HL-60/S4 treated with phorbol 12-myristate 13-acetate at 8.2 ng/mL for 4 days and 3 days (cell line): ENCODE measurements around the gene FRMD4A.

ENCODE experiments used
- in situ Hi-C: fragments of 300-500 bp; cut with MboI; formaldehyde crosslinking; loops from 2 replicates; pipeline ENCODE4 v1.15.0; 2022; ENCODE audit warnings: low sequenced_read_pairs

Gene FRMD4A

DNA sequence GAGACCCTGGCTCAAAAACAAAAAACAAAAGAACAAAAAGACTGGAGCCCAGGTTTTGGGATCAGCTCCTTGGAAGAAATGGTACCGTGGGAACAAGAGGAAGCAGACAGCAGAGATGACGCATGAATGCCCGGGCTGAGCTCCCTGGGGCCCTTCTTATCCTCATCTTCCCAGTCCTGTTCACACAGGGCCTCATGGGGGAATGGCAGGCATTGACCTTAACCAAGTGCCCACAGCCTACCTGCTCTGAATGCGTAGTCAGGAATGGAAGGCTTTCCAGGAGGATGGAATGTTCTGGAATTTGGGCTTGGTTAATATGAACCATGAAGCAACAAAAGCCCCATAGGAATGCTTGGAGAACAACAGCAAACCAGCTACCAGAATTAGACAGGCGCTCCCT, 589.3 kb downstream of the FRMD4A start:
- in situ Hi-C loops = no loop called here

- in situ Hi-C loops = no loop called here
These were observed 590.3 kb downstream of the FRMD4A start for GRCh38 chr10:13740461-13740860.

DNA sequence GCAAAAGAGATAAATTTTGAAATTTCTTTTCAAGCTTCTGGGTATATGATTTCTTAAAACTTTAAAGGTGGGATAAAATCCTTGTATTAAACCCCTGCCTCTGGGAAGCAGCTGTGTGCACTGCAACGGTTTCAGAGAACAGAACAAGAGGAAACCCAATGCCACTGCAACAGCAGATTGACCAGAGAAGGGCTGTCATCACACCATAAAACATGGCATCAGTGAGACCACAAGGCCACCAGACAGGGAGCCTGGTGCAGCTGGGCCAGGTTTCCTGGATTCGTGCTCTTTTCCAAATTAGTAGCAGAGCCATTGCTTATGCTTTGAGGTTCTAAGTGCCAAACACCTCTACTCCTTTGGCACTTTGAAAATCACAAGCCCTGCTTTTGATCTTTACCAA, 591.5 kb downstream of the FRMD4A start:
- in situ Hi-C loops = no loop called here

DNA sequence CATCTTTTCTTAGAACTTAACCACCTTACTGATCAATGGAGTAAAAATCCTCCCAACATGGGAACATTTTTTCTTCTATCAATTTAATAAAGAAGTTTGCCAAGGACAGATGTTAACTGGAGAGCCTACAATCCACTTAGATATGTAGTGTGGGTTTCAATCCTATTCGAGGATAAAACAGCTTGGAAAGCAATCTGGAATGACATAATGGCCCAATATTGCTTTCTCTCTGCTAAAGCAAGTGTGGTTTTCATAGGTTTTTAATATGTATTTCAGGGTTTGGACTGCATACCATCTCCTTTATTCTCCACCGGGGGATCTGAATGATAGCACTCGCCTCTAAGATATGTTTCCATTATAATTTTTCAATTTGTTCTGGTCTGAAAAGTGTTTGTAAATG, 594.2 kb downstream of the FRMD4A start:
- in situ Hi-C loops = no loop called here

GRCh38 chr10:13734151-13734550, 596.6 kb downstream of the FRMD4A start:
- in situ Hi-C loops = no loop called here

DNA sequence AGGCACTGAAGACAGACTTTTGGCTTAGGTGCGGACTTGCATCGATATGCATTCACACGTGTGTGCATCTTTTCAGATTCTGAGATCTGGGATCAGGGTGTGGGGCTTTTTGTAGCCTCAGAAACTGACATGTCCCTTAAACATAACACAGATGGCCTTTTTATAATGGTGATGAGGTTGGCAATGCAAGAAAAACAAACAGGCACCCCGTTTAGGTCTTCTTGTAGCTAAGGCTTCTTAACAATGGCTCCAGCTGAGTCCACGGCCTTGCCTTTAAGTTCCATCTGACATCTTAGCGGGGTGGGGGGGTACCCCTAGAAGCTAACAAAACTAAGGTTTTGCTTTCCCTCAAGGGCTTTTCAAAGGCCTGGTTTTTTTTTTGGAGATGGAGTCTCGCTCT, 597.7 kb downstream of the FRMD4A start:
- in situ Hi-C loops = no loop called here

DNA sequence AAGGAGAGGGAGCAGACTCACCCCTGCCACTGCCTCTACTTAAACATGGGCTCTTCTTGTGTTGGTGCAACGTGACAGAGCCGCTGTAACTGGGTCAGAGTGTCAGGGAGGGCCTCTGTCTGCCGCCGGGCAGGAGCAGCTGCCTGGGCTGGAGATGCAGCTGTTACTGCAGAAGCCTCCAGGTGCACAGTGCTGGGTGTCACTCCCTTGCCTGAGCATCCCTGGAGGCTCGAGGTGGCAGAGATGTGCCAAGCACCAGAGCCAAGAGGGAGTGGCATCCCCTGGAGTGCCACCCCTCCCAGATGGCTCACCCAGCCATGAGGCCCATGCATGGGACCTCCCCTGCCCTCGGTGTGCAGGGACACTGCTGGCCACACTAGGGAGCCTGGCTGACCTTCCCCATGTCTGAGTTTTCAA, 598.3 kb downstream of the FRMD4A start:
- in situ Hi-C loops = no loop called here

DNA sequence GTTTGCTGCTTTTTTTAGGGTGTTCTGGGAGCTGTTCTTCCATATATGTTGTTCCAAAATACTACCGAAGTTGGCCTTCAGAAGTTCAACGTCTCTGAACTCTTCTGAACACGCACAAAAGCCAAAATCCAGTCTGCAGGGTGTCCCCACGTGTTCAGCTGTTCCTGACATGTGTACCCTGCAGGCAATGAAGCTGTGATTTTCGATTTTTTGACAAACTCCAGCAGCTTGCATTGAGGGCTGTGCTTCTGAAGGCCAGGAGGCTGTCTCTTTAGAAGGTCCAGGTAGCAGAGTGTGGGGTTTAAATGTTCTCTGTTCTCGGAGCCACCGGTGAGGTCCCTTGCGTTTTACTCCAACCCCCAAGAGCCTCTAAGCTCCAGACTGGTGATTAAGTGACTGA, 598.9 kb downstream of the FRMD4A start:
- in situ Hi-C loops = no loop called here

GRCh38 chr10:13730956-13731355, 599.8 kb downstream of the FRMD4A start:
- in situ Hi-C loops = no loop called here

GRCh38 chr10:13730306-13730652, 600.4 kb downstream of the FRMD4A start:
- in situ Hi-C loops = no loop called here

GRCh38 chr10:13729586-13730305, 601.0 kb downstream of the FRMD4A start:
- in situ Hi-C loops = no loop called here

GRCh38 chr10:13728898-13729535, 601.7 kb downstream of the FRMD4A start:
- in situ Hi-C loops = no loop called here

- in situ Hi-C loops = no loop called here
These were observed 605.1 kb downstream of the FRMD4A start for GRCh38 chr10:13725594-13725993.

DNA sequence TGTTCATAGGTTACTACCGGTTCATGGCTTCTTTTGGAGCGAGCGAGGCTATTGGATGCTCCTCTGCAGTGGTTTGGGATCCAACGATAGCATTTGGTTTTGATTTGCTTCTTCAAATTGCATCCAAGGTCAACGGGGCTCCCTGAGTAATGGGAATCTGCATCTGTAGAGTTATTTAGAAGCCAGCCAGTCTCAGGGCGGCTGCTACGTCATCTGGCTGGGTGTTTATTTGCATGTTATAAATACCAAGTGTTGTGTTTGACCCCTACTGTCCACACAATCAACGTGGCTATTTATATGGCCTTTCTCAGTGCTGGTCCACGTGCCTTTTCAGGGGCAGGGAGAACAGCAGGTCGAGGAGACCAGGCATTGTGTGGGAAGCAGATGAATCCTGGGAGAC, 606.2 kb downstream of the FRMD4A start:
- in situ Hi-C loops = no loop called here

DNA sequence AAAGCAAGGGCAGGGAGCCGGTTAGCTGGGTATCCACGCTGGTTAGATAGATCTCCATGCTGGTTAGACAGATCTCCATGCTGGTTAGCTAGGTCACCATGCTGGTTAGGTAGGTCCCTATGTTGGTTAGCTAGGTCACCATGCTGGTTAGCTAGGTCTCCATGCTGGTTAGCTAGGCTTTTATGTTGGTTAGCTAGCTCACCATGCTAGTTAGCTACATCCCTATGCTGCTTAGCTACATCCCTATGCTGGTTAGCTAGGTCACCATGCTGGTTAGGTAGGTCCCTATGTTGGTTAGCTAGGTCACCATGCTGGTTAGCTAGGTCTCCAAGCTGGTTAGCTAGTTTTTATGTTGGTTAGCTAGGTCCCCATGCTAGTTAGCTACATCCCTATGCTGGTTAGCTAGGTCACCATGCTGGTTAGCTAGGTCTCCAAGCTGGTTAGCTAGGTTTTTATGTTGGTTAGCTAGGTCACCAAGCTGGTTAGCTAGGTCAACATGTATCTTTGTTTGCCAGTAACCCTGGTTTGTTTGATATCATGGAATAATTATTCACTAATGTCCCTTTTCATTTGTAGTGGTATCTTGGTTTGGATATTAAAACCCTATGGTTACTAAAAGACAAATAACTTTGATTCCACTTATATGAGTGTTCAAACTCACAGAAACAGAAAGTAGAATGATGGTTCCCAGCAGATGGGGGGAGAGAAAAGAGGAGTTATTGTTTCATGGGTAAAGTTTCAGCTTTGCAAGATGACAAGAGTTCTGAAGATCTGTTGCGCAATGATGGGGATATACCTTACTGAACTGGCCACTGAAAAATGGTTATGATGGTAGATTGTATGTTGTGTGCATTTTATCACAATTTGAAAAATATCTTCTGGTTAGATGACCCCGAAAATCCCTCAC, 607.7 kb downstream of the FRMD4A start:
- in situ Hi-C loops = no loop called here

GRCh38 chr10:13721486-13721885, 609.2 kb downstream of the FRMD4A start:
- in situ Hi-C loops = no loop called here

GRCh38 chr10:13720699-13721098, 610.0 kb downstream of the FRMD4A start:
- in situ Hi-C loops = no loop called here

DNA sequence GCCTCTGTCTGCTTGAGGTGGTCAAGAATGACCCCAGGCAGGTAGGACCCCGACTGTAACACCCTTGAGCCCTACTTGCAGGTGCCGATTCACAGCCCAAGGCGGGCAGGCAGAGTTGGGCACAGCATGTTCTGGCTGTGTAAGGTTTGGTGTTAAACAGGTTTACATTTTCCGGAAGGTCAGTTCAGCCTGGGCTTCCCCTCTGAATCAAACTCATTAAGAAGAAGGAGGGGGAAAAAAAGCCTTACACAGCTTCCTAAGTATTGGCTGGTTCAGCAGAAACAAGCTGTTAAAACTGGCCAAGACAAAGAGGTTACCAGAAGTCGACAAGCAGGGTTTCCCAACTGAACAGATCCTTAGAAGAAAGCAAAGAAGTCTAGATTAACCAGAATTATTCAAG, 611.3 kb downstream of the FRMD4A start:
- in situ Hi-C loops = no loop called here

- in situ Hi-C loops = no loop called here
These were observed 611.9 kb downstream of the FRMD4A start for GRCh38 chr10:13718820-13719219.

DNA sequence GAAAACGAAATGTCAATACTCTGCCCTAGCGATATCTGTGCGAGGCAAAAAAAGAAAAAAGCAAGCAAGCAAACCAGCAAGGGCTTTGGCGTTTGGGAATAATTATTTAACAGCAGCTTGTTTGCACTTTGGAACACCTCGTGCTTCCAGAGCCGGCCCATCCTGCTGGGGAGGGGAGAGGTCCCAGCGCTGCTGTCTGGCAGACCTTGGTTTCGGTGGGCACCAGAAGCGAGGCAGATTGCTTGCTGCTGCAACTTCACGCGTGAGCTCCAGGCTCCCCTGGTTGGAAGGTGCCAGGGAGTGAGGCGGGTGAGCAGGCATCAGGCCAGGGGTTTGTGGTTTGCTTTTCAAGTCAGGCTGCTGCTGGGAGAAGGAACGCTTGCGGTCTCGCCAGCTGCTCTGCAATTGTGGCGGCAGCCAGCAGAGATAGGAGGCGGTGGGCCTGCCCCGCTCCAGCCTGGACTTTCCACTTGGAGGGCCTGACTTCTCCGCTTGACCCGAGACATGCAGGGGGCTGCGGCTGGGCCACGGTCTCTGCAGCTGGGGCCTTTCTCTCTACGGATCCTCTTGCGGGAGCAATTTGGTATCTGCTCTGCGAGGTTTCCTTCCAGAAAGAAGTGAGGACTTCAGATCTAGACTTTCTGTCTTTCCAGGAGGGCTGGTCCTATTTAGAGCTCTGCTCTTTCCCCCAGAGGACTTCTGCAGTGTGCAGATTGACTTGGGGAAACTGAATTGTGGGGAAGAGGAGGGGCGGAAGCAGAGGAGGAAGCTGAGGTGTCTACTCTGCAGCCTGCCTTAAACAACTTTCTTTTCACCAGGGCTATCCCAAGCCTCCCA, 612.6 kb downstream of the FRMD4A start:
- in situ Hi-C loops = no loop called here

- in situ Hi-C loops = no loop called here
These were observed 613.2 kb downstream of the FRMD4A start for GRCh38 chr10:13717571-13717935.
